Activated naive CD4-positive, alpha-beta T cell treated with anti-CD3 and anti-CD28 coated beads, Interleukin-2, amount 50 U/mL, for 72 hours (primary cell): Measurements from ENCODE around the gene FMO5. TPM values are rescaled to one million over a fixed set of nuclear protein-coding genes. Genes with fewer than 3 reads are reported as not detected.
A peak's percentile ranks its signal among the peaks of the same experiment; 100 is the strongest.

ENCODE experiments used
- ATAC-seq, 2 donors: fragments of 150-1000 bp; cut with Tn5 transposase; 2 replicates each; pipeline ENCODE4 v1.10.0; 2021; ENCODE audit warnings: mild to moderate bottlenecking in 2 of 2, moderate library complexity in 2 of 2
- DNase-seq, 2 donors: peaks; one replicate each; pipeline ENCODE4 v3.0.0; 2021 to 2022; ENCODE audit warnings: low spot score in 2 of 2
- H3K27ac Mint-ChIP-seq, 2 donors: one replicate each; pipeline ENCODE4 v1.8.0; 2022; ENCODE audit warnings: mild to moderate bottlenecking in 2 of 2, mixed read lengths in 2 of 2
- H3K36me3 Mint-ChIP-seq, 2 donors: one replicate each; pipeline ENCODE4 v1.8.0; 2022; ENCODE audit warnings: mixed read lengths in 2 of 2
- H3K9me3 Mint-ChIP-seq, 2 donors: one replicate each; pipeline ENCODE4 v1.8.0; 2022; ENCODE audit warnings: mixed read lengths in 2 of 2
- total RNA-seq, 2 donors: library from RNA; stranded (reverse); gene quantifications; one replicate each; pipeline ENCODE4 v1.2.3, GENCODE V29; 2022

FMO5 gene
- total RNA-seq: under 1 TPM; 0.23 to 0.45 TPM

GRCh38 chr1:147225193-147225730 is at the start of gene FMO5:
Gene FMO5, minus strand, starts transcription at chr1:147225339. Its CDS starts 310 bp downstream, at chr1:147225029.
- DNase-seq (peak in 1 of 2 donors; percentile 36), ATAC-seq (peak; percentile 90 to 91)
- H3K36me3 Mint-ChIP-seq: no peaks in the 10 kb centered on the region
- peak within 1 kb of the TSS; percentile 74 to 90 for H3K27ac Mint-ChIP-seq
- no peaks in the 10 kb centered on the region for H3K9me3 Mint-ChIP-seq

- peak in 1 of 2 donors; percentile 48 for ATAC-seq
- no peaks in the 10 kb centered on the region for H3K9me3 Mint-ChIP-seq
- DNase-seq: peak in 1 of 2 donors; percentile 21
- H3K36me3 Mint-ChIP-seq: peaks cover 21 to 47% of the 10 kb centered on the region in 2 donors
- no peak overlapping the region for H3K27ac Mint-ChIP-seq
Observed at GRCh38 chr1:147273409-147274336, 48.5 kb upstream of the FMO5 start.

GRCh38 chr1:147272042-147272441 is 46.9 kb upstream of the FMO5 start:
- Mint-ChIP-seq H3K27ac (no peak overlapping the region), H3K9me3 (no peaks in the 10 kb centered on the region), H3K36me3 (peaks cover 21 to 50% of the 10 kb centered on the region in 2 donors)
- no peak for ATAC-seq
- no peak for DNase-seq

- H3K9me3 Mint-ChIP-seq: no peaks in the 10 kb centered on the region
- no peak overlapping the region for H3K27ac Mint-ChIP-seq
- no peak for ATAC-seq
- peaks cover 8 to 38% of the 10 kb centered on the region in 2 donors for H3K36me3 Mint-ChIP-seq
- no peak for DNase-seq
Observed at GRCh38 chr1:147270721-147271120, 45.6 kb upstream of the FMO5 start.

- DNase-seq (no peak), ATAC-seq (no peak)
- H3K36me3 Mint-ChIP-seq: peaks cover 7 to 25% of the 10 kb centered on the region in 2 donors
- no peak overlapping the region for H3K27ac Mint-ChIP-seq
- no peaks in the 10 kb centered on the region for H3K9me3 Mint-ChIP-seq
Observed at GRCh38 chr1:147267711-147268110, 42.6 kb upstream of the FMO5 start.

- no peak for DNase-seq
- no peaks in the 10 kb centered on the region for H3K9me3 Mint-ChIP-seq
- no peak overlapping the region for H3K27ac Mint-ChIP-seq
- H3K36me3 Mint-ChIP-seq: peaks cover 7 to 33% of the 10 kb centered on the region in 2 donors
- ATAC-seq: no peak
Observed at GRCh38 chr1:147266381-147266780, 41.2 kb upstream of the FMO5 start.

- no peak overlapping the region for H3K27ac Mint-ChIP-seq
- DNase-seq (no peak), ATAC-seq (no peak)
- H3K9me3 Mint-ChIP-seq: no peaks in the 10 kb centered on the region
- peaks cover 10 to 45% of the 10 kb centered on the region in 2 donors for H3K36me3 Mint-ChIP-seq
Observed at GRCh38 chr1:147264158-147264768, 39.1 kb upstream of the FMO5 start.

GRCh38 chr1:147260956-147261355 is 35.8 kb upstream of the FMO5 start:
- no peaks in the 10 kb centered on the region for H3K9me3 Mint-ChIP-seq
- peaks cover 11 to 30% of the 10 kb centered on the region in 2 donors for H3K36me3 Mint-ChIP-seq
- H3K27ac Mint-ChIP-seq: no peak overlapping the region
- DNase-seq (no peak), ATAC-seq (no peak)

GRCh38 chr1:147252540-147252939 is 27.4 kb upstream of the FMO5 start:
- Mint-ChIP-seq H3K9me3 (no peaks in the 10 kb centered on the region), H3K27ac (no peak overlapping the region), H3K36me3 (peaks cover 16 to 21% of the 10 kb centered on the region in 2 donors)
- DNase-seq (no peak), ATAC-seq (no peak)

- Mint-ChIP-seq H3K9me3 (no peaks in the 10 kb centered on the region), H3K36me3 (peaks cover 15 to 25% of the 10 kb centered on the region in 2 donors), H3K27ac (peak overlapping the region in 1 of 2 donors; percentile 9)
- no peak for DNase-seq
- no peak for ATAC-seq
Observed at GRCh38 chr1:147247656-147248238, 22.6 kb upstream of the FMO5 start.

- DNase-seq: no peak
- Mint-ChIP-seq H3K27ac (peak overlapping the region in 1 of 2 donors; percentile 9), H3K36me3 (peaks cover 9 to 18% of the 10 kb centered on the region in 2 donors), H3K9me3 (no peaks in the 10 kb centered on the region)
- no peak for ATAC-seq
Observed at GRCh38 chr1:147246910-147247655, 21.9 kb upstream of the FMO5 start.

GRCh38 chr1:147246044-147246690 is 21.0 kb upstream of the FMO5 start:
- Mint-ChIP-seq H3K27ac (no peak overlapping the region), H3K36me3 (peaks cover 8 to 17% of the 10 kb centered on the region in 2 donors), H3K9me3 (no peaks in the 10 kb centered on the region)
- ATAC-seq: no peak
- DNase-seq: no peak

GRCh38 chr1:147245586-147246021 is 20.5 kb upstream of the FMO5 start:
- H3K9me3 Mint-ChIP-seq: no peaks in the 10 kb centered on the region
- DNase-seq: no peak
- no peak overlapping the region for H3K27ac Mint-ChIP-seq
- no peak for ATAC-seq
- peaks cover 8 to 17% of the 10 kb centered on the region in 2 donors for H3K36me3 Mint-ChIP-seq

- no peaks in the 10 kb centered on the region for H3K9me3 Mint-ChIP-seq
- DNase-seq (no peak), ATAC-seq (no peak)
- H3K36me3 Mint-ChIP-seq: peaks cover 8 to 17% of the 10 kb centered on the region in 2 donors
- no peak overlapping the region for H3K27ac Mint-ChIP-seq
Observed at GRCh38 chr1:147245129-147245528, 20.0 kb upstream of the FMO5 start.

- DNase-seq (no peak), ATAC-seq (no peak)
- Mint-ChIP-seq H3K27ac (peak overlapping the region; percentile 37 to 57), H3K9me3 (no peaks in the 10 kb centered on the region), H3K36me3 (peaks cover 8 to 17% of the 10 kb centered on the region in 2 donors)
Observed at GRCh38 chr1:147243841-147244240, 18.7 kb upstream of the FMO5 start.
